ENCODE data around the gene GNB1. TPM values are rescaled to one million over a fixed set of nuclear protein-coding genes. Genes with fewer than 3 reads are reported as not detected.

Gene GNB1
- total and polyA plus RNA-seq, 9 of the 15 experiments (the other 6 are each of a cell fraction or from before 2014, with no cell fraction given): 34.3 to 388 (median 114) TPM

- 0 out of 2 replicates have a peak, but pooled peaks have one; percentile 12 for TF ChIP-seq ERF (CRISPR knock-in tag; IDR thresholded peaks at IDR 0.05)
- TF ChIP-seq MNT (conservative IDR thresholded peaks at IDR 0.05): peak; percentile 71 to 92
- peak; percentile 92 for TF ChIP-seq EP400 (IDR thresholded peaks at IDR 0.05)
- TF ChIP-seq TCF3 (CRISPR knock-in tag; IDR thresholded peaks at IDR 0.05): peak; percentile 76
- peak; percentile 34; the same call in 1 of the 2 replicates for TF ChIP-seq PKNOX1 (IDR thresholded peaks at IDR 0.05)
- TF ChIP-seq HES1 (IDR thresholded peaks at IDR 0.05; ENCODE audit: low read depth): no peak
- peak; percentile 88 for TF ChIP-seq CXXC5 (CRISPR knock-in tag; IDR thresholded peaks at IDR 0.05)
- 0 out of 2 replicates have a peak, but pooled peaks have one; percentile 38 for TF ChIP-seq SMARCA5 (IDR thresholded peaks at IDR 0.05)
- peak; percentile 62; the same call in 1 of the 2 replicates for TF ChIP-seq POLR2AphosphoS5 (IDR thresholded peaks at IDR 0.05; ENCODE audit: control insufficient read depth, insufficient read depth, low read depth, low read length)
- TF ChIP-seq CBX3 (IDR thresholded peaks at IDR 0.05; ENCODE audit: borderline replicate concordance in 1 of 2, low read length in 2 of 2): peak in 1 of 2 experiments; percentile 65; a peak in 1 of 3 replicates
- peak; percentile 90 for TF ChIP-seq L3MBTL2 (IDR thresholded peaks at IDR 0.05)
- peak; percentile 62; the same call in 1 of the 2 replicates for TF ChIP-seq MAFF (IDR thresholded peaks at IDR 0.05; ENCODE audit: low read length)
- TF ChIP-seq HNRNPL (IDR thresholded peaks at IDR 0.05; ENCODE audit: low read depth, low read length): peak; percentile 80; the same call in 1 of the 2 replicates
- TF ChIP-seq CUX1 (CRISPR knock-in tag; IDR thresholded peaks at IDR 0.05): peak; percentile 90
- peak; percentile 62; the same call in 1 of the 2 replicates for TF ChIP-seq TARDBP (IDR thresholded peaks at IDR 0.05)
- TF ChIP-seq ZNF239 (CRISPR knock-in tag; IDR thresholded peaks at IDR 0.05): no peak
- TF ChIP-seq MIER1 (IDR thresholded peaks at IDR 0.05; ENCODE audit: low read depth): no peak
- TF ChIP-seq MYC (IDR thresholded peaks at IDR 0.05; ENCODE audit: low read depth, low read length): peak; percentile 81
- TF ChIP-seq MYC (CRISPR knock-in tag; IDR thresholded peaks at IDR 0.05; ENCODE audit: borderline replicate concordance, low read depth): peak; percentile 50; the same call in 1 of the 2 replicates
- peak; percentile 79 for TF ChIP-seq CBFA2T3 (IDR thresholded peaks at IDR 0.05)
- no peak for TF ChIP-seq ZNF274 (IDR thresholded peaks at IDR 0.05; ENCODE audit: borderline replicate concordance, low read depth, low read length)
These were observed 132.0 kb downstream of the GNB1 start (continued) for GRCh38 chr1:1758692-1759455.
